ENCODE data around the gene COL27A1.

COL27A1 gene

DNA sequence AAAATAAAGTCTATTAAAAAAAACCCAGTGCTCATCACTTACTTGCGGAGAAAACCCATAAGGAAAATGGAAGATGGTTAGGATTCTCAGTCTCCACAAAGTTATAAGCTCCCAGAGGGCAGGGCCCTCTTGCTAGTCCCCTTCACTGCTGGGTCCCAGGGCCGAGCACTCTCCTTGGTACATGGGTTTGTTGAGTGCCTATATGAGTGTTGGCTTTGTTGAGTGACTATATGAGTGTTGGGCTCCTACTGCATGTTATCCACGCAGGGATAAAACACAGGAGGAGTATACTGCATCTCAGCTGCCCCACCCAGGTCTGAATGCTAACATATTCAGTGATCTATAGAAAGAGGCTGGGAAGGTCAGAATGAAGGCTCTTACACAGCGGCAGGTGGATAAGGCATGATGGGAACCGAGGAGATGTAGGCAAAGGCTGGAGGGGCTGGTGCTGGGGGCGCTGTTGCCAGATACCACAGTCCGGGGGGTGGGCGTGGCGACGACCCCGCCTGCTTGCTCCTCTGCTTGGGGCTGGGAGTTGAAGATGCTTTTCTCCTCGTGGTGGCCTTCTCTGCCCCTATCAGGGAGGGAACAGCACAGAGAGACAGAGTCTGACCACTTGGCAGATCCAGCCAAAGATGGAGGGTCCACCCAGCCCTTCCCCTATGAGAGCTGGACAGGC lies 186.0 kb downstream of the COL27A1 start:
- no peak for DNase-seq (ENCODE audit: low read depth in 2 of 2)

DNA sequence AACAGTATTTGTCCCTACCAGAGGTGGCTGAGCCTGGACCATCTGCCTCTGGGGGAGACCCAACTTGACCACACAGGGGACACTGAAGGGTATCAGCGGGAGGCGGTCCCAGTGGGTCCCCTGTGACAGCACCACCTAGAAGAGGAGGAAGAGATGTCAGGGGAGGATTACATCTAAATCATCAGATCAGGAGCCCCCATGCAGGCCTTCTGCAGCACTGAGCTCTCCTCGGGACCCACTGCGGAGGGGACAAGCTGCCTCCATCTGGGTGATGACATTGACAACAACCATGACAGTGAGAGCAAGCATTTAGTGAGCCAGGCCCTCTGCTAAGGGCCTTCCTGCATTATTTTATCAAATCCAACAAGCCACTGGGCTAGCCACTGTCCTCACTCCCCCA lies 186.7 kb downstream of the COL27A1 start:
- DNase-seq (ENCODE audit: low read depth in 2 of 2), result no peak

DNA sequence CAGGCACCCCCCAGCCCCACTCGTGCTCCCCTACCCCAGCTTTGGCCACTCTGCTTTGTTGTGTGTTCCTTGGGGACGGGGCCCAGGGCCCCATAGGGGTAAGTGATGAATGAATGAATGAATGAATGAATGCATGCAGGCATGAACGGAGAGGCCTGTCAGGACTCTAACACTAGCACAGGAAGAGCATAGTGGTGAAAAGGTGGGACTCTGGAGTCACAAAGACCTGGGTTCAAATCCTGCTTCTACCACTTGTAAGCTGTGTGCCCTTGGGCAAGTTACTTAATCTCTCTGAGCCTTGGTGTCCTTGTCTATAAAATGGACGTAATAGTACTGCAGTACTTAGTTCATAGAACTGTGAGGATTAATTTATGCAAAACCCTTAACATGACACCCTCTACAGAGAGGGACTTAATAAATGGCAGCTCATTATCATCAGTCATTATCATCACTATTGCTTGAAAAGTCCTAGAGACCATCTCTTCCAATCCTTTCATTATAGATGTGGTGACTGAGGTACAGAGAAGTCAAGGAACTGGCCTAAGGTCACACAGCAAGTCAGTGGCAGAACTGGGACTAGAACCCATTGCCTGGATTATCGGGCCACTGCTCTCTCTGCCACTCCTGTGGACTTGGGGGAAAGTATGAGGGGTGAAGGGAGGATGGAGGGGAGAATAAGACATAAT lies 187.6 kb downstream of the COL27A1 start:
- no peak for DNase-seq (ENCODE audit: low read depth in 2 of 2)

DNA sequence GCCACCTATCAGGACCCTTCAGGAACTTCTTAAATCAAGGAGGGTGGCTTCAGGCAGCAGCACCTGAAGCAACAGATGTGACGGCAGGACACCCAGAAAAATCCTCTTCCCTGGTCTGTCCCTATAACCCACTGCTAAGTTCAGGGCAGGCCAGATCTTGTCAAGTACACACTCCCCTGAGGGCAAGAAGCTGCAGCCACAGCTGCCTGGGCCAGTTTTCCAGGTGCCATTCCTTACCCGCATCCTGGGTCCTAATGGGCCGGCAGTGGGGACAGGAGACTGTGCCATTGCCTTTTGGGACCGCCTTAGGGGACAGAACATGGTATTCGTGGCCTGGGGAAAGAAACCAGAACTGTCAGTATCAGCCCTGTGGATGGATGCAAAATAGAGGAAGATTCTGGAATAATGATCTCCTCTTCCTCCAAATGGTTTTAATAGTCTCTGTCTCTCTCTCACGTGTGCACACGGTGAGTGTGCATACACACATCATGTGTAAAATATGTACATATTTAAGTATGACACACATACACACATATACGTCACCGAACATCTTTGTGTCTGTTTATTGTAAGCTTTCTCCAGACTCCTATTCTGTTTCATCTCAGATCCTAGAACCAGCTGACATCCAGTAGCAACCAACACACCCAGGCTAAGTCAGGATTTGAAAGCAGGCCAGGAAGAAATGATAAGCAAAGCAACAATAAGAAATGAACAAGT lies 188.3 kb downstream of the COL27A1 start:
- DNase-seq (ENCODE audit: low read depth in 2 of 2), result no peak

DNA sequence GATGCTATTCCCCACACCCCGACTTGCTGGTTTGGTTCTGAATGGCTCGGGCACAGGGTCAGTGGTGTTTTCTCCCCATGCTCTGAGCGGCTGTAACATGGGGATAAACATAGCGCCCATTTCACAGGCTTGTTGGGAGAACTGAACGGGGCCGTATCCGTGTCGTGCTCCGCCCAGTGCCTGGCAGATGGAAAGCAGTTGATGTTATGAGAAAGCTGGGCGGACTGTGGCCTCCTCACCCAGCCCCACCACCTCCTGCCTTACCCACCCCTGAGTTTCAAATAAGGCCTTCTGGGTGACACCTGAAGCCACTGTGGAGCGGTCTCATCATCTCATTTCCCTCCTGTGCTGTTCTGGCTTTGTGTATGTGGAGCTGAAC lies 188.8 kb downstream of the COL27A1 start:
- no peak for DNase-seq (ENCODE audit: low read depth in 2 of 2)

DNA sequence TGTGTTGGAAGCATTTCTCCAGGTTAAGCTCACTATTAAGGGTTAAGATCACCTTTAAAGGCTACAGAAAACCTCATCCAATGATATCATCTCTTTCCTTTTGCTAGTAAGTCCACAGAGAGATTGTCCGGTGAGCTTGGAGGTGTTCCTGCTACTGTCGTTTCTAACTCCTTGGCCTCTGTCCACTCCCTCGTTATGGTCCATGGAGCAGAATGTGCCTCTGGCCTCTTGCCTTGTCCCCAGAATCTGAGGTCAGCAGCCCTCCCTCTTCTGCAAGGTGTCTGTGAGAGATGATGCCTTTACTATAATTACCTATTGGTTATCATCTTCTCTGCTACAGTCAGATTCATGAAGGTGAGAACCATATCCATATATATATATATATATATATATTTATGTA lies 189.4 kb downstream of the COL27A1 start:
- no peak for DNase-seq (ENCODE audit: low read depth in 2 of 2)

- no peak for DNase-seq (ENCODE audit: low read depth in 2 of 2)
These were observed 190.2 kb downstream of the COL27A1 start for GRCh38 chr9:114345493-114346065.

DNA sequence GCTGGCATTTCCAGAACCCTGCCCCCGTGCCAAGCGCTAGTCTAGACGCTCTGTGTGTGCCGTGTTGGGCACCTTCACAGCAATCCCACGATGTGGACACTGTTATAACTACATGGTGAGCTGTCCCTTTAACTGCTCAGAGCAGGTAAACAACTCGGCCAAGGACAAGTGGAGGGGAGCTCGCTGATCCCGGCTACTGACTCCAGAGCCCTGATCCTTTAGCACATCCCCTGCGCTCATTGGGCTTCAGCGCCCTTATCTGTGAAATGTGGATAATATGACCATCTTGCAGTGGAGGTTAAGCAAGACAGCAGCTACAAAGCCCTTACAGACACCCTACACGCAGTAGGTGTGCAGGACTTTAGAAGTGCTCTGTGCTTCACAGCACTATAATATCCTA lies 190.8 kb downstream of the COL27A1 start:
- DNase-seq (ENCODE audit: low read depth in 2 of 2), result no peak

GRCh38 chr9:114347675-114348074 lies 192.3 kb downstream of the COL27A1 start:
- no peak for DNase-seq (ENCODE audit: low read depth in 2 of 2)

DNA sequence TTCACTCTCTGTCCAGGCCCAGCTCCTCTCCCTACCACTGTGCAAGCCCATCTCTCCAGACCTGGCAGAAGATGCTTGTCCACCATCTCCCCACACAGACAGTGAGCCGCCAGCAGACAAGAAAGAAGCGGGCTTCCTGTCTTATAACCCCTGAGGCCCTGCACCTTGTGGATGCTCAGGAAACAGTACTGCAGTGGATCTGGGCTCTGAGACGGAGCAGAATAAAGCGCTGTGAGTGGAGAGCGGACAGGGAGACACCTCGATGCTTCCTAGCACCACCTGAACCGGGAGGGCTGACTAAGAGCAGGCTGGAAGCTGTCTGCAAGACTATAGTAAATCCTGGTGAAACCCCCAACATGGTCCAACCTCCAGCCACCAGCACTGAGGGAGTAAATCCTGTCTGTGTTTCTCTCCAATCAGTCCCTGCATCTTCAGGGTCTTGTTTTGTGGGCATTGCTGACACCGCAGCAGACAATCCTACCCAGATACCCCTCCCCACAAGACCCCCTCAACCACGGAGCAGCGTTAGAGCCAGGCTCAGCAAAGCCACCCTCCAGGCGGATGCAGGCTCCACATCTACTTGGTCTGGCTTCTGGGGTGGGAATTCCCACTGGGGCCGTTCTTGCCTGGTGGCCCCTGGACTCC lies 193.0 kb downstream of the COL27A1 start:
- DNase-seq (ENCODE audit: low read depth in 2 of 2), result no peak

DNA sequence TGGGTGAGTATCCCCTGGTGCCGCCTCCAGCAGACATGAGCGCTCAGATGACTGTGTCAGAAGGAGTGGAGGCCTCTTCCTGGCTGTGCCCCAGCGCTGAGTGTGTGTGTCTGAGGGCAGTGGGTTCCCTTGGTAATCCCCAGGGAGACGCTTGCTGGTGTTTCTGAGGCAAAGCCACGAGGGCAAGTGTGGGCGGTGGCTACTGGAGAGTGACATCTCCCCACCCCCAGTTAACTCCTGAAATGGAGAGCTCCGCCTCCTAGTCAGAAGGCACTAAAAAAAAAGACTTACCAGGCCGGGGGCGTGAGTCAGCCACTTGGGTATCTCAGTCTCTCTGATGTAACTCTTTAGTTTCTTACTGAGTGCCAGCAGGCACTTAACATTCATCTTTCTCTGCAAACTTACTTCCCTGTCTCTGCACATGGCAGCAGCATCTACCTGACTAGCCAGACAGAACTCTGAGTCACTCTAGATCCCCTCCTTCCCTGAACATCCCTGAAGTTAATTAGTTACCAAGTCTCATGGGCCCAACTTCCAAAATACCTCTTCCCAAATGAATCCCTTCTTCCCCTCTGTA lies 193.7 kb downstream of the COL27A1 start:
- DNase-seq (ENCODE audit: low read depth in 2 of 2), result peak; percentile 74

GRCh38 chr9:114349713-114350480 lies 194.6 kb downstream of the COL27A1 start:
- DNase-seq (ENCODE audit: low read depth in 2 of 2), result no peak

DNA sequence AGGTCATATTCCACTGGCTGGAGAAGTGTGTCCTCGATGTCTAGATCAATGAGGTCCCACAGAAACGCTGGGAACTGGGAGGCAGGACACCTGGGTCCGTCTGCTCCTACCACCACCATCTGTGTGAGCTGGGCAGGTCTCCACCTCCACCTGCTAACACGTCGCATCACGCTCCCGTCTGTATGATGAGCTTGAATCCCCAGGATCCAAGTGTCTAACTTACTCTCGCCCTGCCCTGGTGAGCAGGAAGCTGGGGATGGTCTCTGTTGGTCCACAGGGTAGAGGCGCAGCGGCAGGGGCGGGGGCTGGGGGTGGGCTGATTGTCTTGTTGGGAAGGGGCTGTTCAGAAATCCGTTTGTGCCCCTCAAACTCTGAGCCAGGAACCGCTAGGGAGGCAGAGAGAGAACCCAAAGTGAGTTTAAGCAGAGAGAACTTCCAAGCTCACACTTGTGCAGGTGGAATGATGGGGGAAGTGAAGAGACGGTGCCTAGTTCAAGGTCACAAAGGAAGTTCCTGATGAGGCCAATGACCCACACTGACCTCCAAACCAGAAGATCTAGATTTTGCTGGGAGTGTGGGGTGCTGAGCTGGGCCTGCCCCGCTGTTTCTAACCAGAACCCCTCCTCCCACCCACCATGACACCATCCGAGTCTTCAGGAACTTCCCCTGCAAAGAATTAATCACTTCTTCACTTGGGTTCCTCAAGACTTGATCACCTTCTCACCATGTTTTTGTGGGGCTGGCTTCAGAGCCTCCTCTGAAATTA lies 195.5 kb downstream of the COL27A1 start:
- DNase-seq (ENCODE audit: low read depth in 2 of 2), result no peak

DNA sequence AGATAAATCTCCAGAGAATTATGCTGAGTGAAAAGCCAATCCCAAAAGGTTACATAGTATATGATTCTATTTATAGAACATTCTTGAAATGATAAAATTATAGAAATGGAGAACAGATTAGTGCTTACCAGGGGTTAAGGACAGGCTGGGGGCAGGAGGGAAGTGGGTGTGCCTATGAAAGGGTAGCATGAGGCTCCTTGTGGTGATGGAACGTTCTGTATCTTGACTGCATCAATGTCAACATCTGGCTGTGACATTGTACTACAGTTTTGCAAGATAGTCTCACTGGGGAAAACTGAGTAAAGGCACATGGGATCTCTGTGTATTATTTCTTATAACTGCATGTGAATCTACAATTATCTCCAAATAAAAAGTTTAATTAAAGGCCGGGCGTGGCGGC lies 196.6 kb downstream of the COL27A1 start:
- DNase-seq (ENCODE audit: low read depth in 2 of 2), result no peak

DNA sequence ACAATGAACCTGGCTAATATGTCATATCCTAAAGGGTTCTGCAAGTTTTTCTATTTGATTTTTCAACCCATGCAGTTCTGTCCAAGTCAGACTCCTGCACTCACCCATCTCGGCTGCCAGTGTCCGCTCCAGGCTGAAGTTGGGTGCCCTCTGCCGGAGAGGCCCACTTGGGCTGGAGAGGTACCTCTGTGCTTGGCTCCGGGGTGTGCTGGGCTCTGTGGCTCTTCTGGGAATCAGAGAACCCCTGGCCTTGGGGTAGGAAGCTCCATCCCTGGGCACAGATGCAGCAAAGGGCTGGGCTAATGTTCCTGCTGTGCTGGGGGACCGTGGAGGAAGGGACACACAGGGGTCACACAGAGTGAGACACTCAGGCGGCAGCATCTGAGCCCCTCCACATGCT lies 200.5 kb downstream of the COL27A1 start:
- no peak for DNase-seq (ENCODE audit: low read depth in 2 of 2)

DNA sequence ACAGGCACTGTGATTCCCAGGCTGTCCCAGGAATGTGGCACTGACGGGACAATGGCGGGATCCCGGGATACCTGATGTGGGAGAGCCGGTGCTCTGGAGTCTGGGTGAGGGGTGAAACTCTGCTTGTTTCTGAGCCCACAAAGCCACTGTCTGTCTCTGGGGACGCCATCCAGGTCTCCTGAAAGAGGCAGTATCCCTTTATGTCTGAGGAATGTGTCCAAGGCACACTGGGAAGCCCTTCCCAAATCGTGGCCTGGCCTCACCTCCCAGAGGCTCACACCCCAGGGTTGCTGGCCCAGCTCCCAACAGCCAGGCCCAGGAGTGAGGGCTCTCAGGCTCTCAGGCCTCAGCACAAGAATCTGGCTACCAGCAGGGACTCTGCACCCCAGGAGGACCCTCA lies 201.5 kb downstream of the COL27A1 start:
- DNase-seq (ENCODE audit: low read depth in 2 of 2), result no peak

DNA sequence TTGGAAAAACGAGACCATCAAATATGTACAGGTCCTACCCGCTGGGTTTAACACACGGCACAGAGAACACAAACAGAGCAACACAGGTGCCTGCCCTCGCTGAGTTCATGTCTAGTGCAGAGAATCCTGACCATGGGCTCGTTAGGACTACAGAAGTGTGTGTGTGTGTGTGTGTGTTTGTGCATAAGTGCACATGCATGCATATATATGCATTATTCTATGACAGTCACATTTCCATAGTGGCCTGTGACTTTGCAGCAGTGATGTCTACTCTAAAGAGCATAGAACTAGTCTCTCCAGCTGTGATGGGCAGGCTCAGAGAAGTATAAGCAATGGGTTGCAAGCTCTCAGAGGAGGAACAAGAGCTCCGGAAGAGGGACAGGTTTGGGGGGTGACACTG lies 202.0 kb downstream of the COL27A1 start:
- no peak for DNase-seq (ENCODE audit: low read depth in 2 of 2)

DNA sequence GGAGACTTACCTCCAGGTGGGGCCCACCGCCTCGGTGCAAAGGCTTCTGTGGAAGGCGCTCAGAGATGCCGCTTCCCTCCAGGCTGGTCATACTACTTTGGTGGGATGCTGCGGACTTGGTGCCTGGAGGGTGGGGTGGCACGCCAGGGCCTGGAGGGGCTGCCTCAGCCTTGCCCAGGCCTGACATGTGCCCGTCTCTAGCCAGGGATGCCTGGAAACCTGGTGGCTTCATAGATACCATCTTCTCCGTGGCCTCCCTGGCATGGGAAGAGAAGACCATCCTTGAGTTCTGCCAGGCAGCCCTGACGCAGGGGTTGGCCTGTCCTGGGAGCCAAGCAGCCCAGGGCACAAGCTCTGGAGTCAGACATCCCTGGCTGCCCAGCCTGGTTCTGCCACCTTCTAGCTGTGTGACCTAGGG lies 202.6 kb downstream of the COL27A1 start:
- no peak for DNase-seq (ENCODE audit: low read depth in 2 of 2)

DNA sequence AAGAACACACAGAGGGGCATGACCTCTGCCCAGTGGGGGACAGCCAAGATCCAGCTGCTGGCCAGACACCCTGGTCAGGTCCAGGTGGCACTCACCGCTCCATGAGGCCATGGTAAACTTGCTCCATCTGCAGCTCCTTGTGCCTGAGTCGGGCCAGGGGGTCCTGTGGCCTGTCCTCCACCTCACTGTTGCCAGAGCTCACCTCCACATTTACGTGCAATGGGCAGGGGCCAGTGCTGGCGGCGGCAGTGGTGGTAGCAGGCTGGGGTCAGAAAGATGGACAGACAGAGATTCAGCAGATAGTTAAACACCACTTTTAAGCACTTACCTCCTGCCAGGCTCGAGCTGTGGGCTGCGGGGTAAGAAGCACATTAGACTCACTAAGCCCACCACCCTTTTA lies 204.5 kb downstream of the COL27A1 start:
- no peak for DNase-seq (ENCODE audit: low read depth in 2 of 2)

DNA sequence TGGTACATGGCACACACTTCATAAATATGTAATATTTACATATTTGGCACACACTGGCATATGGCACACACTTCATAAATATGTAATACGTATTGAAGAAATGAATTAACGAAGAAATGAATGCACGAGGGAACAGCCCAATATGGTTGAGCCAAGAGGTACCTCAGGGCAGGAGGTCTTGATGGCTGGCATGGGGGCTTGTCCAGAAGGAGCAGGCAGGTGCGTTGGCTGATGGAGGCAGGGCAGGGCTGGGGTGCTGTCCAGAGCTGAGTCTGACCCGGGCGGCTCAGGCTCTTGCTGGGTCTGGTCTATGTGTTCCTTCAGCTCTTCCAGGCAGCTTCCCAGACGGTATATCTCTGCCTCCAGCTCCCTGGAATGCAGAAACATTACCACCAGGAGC lies 206.2 kb downstream of the COL27A1 start:
- DNase-seq (ENCODE audit: low read depth in 2 of 2), result no peak
